ENCODE data around the gene LYPD8. TPM values are rescaled to one million over a fixed set of nuclear protein-coding genes. Genes with fewer than 3 reads are reported as not detected.
A peak's percentile ranks its signal among the peaks of the same experiment; 100 is the strongest.

Gene LYPD8
- total and polyA plus RNA-seq, 8 donors: not detected

DNA sequence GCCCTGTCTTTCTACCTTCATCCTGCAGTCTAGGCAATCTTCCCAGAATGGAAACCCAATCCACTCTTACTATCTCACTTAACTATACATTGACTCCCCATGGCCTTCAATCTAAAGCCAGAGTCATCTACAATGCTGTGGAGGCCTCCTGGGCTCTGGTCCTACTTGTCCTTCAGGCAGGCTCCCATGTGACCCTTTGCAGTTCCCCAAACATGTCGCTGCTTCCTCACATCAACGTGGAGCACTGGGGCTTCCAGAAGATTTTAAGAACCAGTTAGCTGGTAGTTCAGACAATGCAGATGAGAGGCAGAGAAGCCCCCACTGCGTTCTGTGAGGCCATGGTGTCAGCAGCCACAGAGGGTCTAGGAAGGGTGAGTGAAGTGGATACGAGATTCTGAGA is 18.6 kb downstream of the LYPD8 start:
- 45 to 61% methylated on average over 4 of the region's 4 CpGs for WGBS, 2 donors
- H3K27me3 ChIP-seq: no peaks in the 10 kb centered on the region
- ATAC-seq (no peak), FAIRE-seq (no peak), DNase-seq (no peak)
- no peak overlapping the region for H3K27ac ChIP-seq
- H3K4me3 ChIP-seq: no peak overlapping the region
- intact Hi-C loops (cut with DNase I): no loop called here
- H3K4me1 ChIP-seq: no peaks in the 10 kb centered on the region
- H3K9me3 ChIP-seq: no peaks in the 10 kb centered on the region
- TF ChIP-seq, protein P1, sequence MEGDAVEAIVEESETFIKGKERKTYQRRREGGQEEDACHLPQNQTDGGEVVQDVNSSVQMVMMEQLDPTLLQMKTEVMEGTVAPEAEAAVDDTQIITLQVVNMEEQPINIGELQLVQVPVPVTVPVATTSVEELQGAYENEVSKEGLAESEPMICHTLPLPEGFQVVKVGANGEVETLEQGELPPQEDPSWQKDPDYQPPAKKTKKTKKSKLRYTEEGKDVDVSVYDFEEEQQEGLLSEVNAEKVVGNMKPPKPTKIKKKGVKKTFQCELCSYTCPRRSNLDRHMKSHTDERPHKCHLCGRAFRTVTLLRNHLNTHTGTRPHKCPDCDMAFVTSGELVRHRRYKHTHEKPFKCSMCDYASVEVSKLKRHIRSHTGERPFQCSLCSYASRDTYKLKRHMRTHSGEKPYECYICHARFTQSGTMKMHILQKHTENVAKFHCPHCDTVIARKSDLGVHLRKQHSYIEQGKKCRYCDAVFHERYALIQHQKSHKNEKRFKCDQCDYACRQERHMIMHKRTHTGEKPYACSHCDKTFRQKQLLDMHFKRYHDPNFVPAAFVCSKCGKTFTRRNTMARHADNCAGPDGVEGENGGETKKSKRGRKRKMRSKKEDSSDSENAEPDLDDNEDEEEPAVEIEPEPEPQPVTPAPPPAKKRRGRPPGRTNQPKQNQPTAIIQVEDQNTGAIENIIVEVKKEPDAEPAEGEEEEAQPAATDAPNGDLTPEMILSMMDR (IDR thresholded peaks at IDR 0.05): no peak
- no peaks in the 10 kb centered on the region for H3K36me3 ChIP-seq

DNA sequence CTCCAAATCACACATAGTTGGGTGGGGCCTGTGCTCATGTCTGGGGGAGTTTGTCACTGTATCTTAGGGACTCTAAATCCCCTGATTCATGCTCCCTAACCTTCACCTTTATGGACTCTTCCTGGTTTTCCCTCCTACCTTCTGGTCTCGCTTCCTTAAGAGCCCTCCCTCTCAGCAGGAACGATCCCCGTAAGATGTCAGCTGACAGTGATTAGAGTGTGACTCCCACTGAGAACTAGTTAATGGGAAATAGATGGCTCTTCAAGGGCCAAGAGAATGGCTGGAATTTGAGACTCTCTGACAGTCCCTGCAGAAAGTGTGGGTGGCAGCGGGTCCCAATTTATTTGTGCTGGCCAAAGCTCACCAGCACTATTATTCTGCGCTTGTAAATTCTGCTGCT is 22.0 kb downstream of the LYPD8 start:
- Histone ChIP-seq H3K4me1 (no peaks in the 10 kb centered on the region), H3K4me3 (no peak overlapping the region), H3K27ac (no peak overlapping the region), H3K9me3 (no peaks in the 10 kb centered on the region), H3K36me3 (no peaks in the 10 kb centered on the region), H3K27me3 (no peaks in the 10 kb centered on the region)
- intact Hi-C loops (cut with DNase I): no loop called here
- 70 to 79% methylated on average over 5 of the region's 5 CpGs for WGBS, 2 donors
- ATAC-seq (no peak), DNase-seq (no peak), FAIRE-seq (no peak)
- TF ChIP-seq, protein P1 (IDR thresholded peaks at IDR 0.05): no peak

DNA sequence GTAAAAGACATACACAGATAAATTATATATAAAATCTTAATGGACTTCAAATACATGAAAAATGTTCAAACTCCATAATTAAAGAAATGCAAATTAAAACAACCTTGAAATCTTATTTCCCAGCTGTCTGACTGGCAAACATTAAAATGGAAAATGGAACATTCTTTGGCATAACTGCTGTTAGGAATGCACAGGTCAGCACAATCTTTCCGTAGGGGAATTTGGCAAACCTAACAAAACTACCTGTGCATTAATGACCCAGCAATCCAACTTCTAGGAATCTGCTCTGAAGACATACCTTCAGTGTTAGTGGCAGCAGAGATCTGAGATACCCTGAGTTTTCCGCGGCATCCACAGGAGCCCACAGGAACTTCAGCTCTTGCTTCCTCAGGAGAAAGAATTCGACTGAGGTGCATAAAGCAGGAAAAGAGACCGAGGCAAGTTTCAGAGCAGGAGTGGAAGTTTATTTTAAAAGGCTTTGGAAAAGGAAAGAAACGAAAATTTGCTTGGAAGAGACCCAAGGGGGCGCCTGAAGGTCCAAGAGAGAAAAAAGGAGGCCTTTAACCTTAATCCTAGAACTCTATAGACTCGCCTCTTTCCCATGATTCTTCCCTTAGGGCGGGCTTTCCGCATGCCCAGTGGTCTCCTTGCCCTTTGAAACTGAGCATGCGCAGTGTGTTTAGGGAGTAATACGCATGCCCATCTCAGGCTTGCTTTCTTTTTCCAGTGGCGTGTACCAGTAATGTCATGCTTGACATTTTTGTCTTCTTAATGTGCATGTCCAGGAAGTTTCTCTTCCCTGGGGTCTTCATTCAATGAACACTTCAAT is 24.8 kb downstream of the LYPD8 start:
- ATAC-seq: no peak
- Histone ChIP-seq H3K27me3 (no peaks in the 10 kb centered on the region), H3K36me3 (no peaks in the 10 kb centered on the region), H3K4me1 (no peaks in the 10 kb centered on the region), H3K27ac (no peak overlapping the region), H3K9me3 (no peaks in the 10 kb centered on the region), H3K4me3 (no peak overlapping the region)
- intact Hi-C loops (cut with DNase I): no loop called here
- TF ChIP-seq, protein P1 (IDR thresholded peaks at IDR 0.05): no peak
- 66 to 76% methylated on average over 13 of the region's 13 CpGs for WGBS, 2 donors
- no peak for DNase-seq
- no peak for FAIRE-seq

GRCh38 chr1:248714248-248714647 is 41.3 kb downstream of the LYPD8 start:
- TF ChIP-seq, protein P1 (IDR thresholded peaks at IDR 0.05): no peak
- ATAC-seq: no peak
- Histone ChIP-seq H3K9me3 (no peaks in the 10 kb centered on the region), H3K4me3 (no peak overlapping the region), H3K27me3 (no peaks in the 10 kb centered on the region), H3K36me3 (no peaks in the 10 kb centered on the region), H3K27ac (no peak overlapping the region), H3K4me1 (no peaks in the 10 kb centered on the region)
- 19 to 43% methylated on average over 3 of the region's 3 CpGs for WGBS, 2 donors
- intact Hi-C loops (cut with DNase I): no loop called here
- no peak for DNase-seq
- FAIRE-seq: peak; percentile 5

DNA sequence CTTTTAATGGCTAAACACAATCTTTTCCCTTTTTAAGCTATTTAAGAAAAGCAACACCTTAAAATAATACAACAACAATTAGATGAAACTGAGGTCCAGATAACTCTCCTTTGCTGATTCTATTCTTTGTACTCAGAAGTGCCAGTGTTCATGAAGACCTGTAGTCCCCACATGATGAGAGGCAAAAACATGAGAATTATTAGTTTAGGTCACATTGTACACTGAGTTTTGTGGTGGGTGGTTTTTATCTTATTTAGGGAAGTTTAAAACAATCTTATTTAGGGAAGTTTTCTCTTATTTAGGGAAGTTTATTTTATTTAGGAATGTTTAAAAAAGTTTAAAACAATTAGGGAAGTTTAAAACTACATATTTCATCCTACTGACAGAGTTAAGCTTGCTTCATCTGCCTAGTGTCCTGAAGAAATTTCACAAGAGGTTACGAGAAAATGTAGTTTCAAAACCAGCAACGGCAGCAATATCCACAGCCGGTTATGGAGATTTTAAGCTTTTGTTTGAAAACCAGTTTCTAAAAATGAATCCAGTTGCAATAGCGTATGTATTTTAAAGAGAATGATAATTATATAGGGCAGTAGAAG is 45.2 kb downstream of the LYPD8 start:
- intact Hi-C loops (cut with DNase I): no loop called here

More for the DNA sequence above, 45.2 kb downstream of the LYPD8 start:
- H3K36me3 ChIP-seq: no peaks in the 10 kb centered on the region
- no peaks in the 10 kb centered on the region for H3K4me1 ChIP-seq
- TF ChIP-seq, protein P1 (IDR thresholded peaks at IDR 0.05): no peak
- H3K9me3 ChIP-seq: no peaks in the 10 kb centered on the region
- no peak overlapping the region for H3K4me3 ChIP-seq
- no peak for FAIRE-seq
- DNase-seq: no peak
- 65 to 85% methylated on average over 4 of the region's 4 CpGs for WGBS, 2 donors
- no peaks in the 10 kb centered on the region for H3K27me3 ChIP-seq
- peak in 1 of 4 donors; percentile 14 for ATAC-seq
- H3K27ac ChIP-seq: no peak overlapping the region

All from pancreas (tissue), 10 donors.